GM19372 (cell line): ENCODE measurements around the gene PLIN4.

Experiments used
- ATAC-seq: cut with Tn5 transposase; IDR thresholded peaks from one replicate; pipeline ENCODE4 v1.9.1; 2021; ENCODE audit warnings: mild to moderate bottlenecking, low read depth, moderate library complexity; ENCODE audit not compliant: unreplicated experiment

PLIN4 gene

DNA sequence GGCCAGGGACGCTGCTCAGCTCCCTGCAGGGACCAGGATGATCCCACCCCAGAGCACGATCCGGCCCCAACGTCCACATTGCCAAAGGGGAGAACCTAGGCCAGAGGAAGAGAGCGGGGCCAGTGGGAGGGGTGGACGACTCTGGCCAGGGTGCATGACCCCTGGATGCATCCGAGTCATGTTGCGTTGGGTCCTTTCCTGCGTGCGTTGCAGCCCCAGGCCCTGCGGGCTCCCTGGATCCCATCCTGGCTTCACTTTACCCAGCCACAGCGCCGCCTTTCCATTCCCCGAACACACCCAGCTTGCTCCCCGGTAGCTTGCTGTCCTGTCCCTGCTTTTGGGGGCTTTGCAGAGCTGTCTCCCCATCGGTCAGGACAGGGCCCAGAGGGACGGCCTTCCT, 10.5 kb downstream of the PLIN4 start:
- no peak for ATAC-seq

DNA sequence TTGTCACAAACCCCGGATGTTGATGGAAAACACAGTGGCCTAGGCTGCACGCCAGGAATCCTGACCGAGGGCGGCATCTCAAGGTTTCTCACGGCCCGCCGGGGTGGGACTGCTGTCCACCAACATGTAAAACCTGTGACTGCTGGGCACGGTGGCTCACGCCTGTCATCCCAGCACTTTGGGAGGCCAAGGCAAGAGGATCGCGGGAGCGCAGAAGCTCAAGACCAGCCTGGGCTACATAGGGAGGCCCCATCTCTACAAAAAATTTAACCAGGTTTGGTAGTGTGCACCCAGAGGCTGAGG, 11.2 kb downstream of the PLIN4 start:
- ATAC-seq: no peak

DNA sequence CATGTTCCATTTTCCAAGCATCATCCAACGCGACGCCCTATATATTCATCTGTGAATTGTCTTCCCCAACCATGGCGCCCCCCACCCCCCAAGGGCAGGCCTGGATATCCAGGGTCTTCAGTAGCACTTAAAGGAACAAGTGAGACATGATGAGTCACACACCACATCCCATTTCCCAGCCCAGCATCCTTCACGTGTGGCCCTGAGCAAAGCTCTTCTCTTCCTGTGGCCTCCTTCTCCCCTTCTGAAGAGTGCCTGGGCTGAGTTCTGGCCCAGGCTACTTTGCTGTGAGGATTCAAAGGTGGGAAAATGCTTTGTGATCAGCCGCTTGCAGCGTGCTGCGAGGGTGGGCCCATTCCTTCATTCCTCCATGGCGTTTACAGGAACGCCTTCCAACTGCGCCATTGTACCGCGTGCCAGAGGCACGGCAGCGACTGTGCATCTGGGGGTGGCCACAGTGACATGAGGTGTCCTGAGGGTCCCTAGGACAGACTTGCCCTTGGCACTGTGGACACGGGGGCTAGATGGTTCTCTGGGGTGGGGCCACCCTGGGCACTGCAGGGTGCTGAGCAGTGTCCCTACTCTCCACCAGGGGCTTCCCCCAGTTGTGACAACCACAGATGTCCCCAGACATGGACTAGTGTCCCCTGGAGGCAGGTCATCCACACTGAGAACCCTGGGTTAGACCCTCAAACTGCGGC, 11.7 kb downstream of the PLIN4 start:
- no peak for ATAC-seq

DNA sequence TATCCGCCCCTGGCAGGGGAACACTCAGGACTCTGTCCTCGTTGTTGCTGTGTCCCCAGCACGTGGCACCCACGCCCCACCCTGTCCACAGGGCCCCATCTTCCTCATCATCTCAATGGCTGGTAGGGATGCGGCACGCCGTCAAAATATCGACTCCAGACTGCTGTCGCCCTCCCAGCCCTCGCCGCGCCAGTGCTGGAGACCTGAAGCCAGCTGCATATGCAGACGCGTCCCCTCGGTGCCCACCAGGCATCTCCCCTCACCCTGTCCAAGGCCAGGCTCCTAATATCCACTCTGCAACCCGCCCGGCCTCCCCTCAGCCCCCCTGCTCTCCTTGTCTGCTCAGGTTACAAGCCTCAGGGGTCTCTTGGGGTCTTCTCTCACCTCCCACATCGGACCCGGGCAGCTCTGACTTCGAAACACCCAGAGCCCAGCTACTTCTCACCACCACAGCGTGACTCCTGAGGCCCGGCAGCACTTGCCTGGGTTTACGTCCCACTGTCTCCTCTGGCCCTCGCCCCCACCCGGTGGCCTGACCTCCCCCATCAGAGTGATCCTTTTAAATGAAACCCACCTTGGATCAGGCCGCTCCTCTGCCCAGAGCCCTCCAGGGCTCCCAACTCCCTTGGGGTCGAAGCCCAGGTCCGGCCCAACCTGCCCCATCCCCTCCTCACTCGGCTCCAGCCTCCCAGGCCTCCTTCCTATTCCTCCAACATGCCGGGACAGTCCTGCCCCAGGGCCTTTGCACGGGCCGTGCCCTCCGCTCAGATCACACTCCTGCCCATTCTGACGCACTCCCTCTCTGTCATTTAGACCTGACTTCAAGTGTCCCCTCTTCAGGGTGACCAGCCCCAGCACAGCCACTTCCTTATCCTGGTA, 12.5 kb downstream of the PLIN4 start:
- no peak for ATAC-seq

DNA sequence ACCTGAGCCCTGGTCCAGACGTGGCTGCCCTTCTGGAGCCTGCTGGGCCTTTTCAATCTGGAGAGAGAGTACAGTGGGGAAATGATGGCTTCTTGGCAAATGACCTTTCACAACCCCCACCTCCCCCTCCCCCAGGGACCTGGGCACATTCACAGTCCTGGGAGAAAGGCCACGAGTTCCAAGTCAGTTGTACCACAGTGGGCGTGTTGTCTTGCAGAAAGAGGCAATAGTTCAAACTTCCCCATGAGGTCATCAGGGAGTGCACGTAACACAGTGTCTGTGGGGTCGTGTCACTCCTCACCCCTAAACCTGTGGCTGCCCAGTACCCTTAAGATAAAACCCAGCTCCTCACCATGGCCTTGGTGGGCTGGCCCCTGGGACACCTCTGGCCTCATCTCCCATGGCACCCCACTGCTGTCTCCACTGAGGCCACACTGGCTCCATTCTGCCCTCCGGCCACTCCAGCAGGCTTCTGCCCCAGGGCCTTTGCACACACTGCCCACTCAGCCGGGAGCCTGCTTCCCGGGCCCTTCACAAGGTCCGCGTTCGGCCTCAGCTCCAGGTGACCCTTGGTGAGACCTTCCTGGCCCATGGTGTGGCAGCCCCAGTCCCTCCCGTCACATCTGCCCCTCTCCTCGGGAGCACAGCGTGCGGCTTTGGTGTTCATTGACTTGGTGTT, 13.3 kb downstream of the PLIN4 start:
- ATAC-seq: no peak

DNA sequence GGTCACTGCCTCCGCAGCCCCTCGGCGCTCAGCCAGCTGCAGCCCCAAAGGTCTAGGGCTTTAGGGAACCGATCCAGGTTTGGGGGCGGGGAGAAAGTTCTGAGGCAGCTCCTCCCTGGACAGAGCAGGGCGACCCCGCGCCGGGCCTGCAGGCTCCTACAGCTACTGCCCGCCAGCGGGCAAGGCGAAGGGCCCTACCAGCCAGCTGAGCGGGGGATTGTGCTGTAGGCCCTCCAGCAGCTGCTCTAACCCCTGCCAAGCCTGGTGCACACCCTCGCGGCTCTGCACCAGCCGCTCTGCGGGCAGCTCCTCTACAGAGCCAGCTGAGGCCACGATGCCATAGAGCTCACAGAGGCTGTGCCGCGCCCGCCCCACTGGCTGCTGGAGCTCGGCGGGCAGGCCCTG, 14.0 kb downstream of the PLIN4 start:
- no peak for ATAC-seq

DNA sequence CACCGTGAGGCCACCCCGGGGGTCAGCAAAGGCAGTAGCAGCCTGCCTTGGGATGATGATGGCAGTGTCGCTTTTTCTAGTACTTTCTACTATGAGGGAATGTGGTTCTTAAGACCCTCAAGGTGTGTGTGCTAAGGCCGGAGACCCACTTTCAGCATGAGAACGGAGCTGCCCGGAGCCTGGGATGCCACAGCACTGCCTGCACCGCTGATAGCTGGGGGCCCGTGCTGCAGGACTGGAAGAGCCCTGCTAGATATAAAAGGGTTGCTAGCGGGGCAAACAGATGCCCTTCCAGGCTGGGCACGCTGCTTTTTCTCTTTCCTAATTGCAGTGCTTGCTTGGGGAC, 14.5 kb downstream of the PLIN4 start:
- no peak for ATAC-seq

DNA sequence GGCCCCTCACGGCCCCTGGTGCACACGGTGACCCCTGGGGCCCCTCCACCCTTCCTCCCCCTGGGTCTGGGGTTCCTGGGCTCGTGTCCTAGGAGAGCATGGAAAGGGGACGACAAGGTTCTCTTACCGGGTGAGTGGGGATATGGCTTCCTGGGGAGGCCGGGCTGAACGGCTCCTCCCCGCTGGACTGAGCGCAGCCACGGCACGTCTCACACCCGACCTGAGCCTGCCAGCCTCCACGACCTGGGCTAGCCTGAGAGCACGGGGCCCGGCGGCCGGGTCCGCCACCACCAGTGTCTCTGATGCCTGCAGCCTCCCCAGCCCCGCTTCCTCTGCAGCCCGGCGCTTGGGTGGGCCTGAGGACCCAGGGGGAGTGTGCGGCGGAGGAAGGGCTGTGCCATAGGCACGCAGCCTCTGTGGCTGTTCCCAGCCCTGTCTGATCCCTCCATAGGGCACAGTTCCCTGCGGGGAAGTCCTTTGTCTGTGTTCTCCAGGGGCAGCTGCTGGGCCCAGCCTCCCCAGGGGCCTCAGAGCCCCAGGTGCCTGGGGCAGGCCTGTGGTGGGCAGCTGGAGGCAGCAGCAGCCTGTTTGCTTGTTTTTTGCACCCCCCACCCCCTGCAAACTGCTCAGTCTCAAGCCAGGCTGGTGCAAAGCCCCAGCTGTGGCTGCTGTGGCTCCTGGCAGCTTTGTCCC, 15.0 kb downstream of the PLIN4 start:
- ATAC-seq: no peak

DNA sequence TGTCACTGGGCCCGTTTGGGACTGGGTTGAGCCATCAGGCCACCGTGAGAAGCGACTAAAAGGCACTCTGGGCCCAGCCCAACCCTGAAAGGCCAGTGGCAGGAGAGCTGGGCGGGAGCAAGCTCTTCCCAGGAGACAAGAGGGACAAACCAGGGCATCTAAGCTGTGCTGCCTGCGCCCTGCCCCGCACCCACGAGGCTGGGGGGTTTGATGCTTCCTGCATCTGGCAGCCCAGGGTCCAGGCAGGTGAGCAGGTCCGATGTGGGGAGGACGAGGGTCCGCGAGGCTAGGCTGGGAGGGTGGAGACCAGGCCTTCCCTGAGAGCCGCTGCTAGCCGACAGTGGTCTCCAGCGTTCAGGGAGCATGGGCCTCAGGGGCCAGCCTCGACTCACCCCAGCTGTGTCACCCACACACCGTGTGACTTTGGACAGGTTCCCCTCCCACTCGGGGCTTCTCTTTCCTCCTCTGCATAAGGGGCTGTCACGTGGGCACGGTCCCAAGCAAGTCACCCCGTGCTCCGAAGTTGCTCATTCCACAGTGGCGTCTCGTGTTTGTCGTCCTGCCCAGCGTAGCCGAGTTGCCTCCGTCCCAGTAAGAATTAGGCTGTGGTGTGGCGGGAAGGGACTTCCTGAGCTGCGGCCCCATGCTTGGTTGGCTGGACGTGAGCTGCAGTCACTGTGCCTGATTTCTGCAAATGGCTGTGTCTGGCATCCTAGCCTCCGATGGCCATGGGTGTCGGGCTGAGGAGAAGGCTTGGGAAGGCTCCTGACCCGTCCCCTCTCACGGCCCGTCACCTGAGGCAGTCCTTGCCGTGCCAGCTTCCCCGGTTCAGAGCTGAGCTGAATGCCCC, 15.8 kb downstream of the PLIN4 start:
- ATAC-seq: no peak

DNA sequence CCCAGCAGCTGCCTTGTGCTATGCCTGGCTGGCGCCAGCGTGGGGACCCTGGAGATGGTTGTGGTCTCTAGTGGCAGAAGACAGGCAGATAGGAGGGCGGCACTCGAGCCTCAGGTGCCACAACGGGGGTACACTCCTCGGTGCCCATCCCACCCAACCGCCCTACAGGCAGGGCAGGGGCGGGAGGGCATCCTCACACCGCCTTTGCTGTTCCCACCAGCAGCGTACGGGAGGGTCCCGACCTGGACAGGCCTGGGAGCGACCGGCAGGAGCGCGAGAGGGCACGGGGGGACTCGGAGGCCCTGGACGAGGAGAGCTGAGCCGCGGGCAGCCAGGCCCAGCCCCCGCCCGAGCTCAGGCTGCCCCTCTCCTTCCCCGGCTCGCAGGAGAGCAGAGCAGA, 16.6 kb downstream of the PLIN4 start:
- ATAC-seq: no peak

DNA sequence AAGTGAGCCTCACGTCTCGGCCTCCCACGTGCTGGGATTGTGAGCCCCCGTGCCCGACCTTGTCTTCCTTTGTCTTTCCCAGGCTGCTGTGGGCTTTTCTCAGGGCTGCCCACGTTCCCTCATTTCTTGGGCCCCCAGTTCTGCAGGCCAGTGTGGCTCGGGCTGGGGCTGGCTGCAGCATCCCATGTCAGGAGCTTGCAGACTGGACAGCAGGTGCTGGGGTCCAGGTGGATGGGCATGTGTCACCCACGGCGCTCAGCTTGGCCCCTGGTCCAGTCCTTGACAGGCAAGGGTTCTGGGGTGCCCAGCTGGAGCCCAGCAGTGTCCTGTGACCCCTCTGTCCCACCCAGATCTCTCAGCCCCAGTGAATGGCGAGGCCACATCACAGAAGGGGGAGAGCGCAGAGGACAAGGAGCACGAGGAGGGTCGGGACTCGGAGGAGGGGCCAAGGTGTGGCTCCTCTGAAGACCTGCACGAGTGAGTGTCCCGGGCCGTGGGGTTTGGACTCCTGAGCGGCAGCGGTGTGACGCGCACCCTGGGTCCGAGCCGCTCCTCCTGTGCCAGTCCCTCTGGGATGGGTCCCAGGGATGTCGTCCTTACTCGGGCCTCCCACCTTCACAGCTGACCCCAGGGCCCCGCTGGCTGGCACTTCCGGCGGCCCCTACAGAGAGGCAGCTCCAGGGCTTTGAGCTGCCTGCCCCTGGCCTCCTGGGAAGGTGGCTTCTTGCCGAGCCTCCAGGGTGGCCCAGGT, 17.3 kb downstream of the PLIN4 start:
- ATAC-seq: no peak

DNA sequence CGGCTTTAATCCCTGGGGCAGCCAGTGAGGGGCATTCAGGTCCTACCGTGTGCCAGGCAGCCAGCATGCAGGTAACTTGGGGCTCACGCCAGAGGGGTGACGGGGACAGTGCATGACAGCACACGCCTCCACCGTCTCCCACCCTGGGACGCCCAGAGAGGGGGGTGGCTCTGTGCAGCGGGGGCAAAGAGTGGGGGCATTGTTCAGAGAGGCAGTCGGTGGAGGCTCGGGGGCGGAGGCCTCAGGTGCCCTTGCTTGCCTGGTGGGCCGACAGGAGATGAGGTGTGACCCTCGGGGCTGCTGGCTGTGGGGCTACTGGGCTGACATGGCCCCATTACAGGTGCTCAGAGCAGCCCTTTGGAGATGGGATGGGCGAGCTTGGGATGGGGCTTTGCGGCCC, 18.4 kb downstream of the PLIN4 start:
- ATAC-seq: no peak

DNA sequence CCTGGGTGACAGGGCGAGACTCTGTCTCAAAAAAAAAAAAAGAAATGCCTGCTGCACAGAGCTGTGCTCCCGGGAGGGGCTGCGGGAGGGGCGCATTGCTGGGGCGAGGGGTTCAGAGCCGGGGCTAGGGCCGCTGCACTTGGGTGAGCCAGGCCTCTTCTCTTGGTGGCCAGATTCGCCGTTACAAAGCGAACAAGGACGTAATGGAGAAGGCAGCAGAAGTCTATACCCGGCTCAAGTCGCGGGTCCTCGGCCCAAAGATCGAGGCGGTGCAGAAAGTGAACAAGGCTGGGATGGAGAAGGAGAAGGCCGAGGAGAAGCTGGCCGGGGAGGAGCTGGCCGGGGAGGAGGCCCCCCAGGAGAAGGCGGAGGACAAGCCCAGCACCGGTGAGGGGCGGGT, 19.0 kb downstream of the PLIN4 start:
- no peak for ATAC-seq

DNA sequence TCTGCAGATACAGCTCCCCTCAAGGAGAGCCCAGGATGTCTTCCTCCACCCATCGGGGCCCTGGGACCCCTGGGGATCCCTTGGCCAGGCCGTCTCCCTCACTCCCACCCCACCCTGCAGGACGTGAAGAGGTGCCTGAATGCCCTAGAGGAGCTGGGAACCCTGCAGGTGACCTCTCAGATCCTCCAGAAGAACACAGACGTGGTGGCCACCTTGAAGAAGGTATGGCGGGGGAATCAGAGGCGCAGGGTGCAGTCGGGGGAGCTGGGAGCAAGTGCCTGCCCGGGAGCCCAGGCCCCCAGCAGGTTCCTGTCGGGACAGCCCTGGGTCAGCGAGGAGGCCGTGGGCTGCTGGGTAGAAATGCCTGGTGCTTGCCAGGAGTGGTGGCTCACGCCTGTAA, 19.6 kb downstream of the PLIN4 start:
- no peak for ATAC-seq

DNA sequence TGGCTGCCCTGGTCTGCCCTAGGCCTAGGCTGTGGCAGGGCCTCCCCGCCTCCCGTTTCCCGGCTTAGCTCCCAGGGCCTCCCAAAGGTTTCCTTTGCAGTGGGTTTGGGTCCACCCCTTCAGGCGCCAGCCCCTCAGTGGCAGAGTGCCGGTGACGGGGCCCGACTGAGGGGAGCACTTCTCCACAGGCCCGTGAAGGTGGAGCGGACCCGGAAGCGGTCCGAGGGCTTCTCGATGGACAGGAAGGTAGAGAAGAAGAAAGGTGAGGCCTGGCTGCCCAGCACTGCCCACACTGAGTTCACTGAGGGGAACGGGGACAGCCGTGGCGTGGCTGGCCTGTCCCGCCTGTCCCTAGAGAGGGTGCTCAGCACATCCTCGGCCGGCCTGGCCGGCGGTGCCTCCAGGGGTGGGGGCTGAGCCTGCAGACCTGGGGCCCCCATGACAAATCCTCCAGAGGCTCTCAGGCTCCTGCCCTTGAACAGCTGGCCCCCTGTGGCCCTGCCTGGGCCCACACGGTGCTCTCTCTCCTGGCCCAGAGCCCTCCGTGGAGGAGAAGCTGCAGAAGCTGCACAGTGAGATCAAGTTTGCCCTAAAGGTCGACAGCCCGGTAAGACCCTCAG, 20.4 kb downstream of the PLIN4 start:
- no peak for ATAC-seq

DNA sequence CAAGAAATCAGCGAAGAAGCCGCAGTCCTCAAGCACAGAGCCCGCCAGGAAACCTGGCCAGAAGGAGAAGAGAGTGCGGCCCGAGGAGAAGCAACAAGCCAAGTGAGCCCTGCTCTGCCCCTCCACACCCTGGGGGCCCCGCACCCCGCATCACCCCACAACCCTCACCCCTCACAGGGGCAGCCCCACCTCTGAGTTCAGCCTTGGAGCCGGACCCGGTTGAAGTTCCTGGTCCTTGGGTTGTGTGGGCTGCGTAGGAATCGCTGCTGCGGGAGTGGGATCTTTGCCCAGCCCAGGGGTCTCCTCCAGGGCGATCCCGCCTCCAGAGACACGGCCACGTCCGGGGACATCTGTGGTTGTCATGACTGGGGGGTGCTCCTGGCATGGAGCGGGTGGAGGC, 22.0 kb downstream of the PLIN4 start:
- no peak for ATAC-seq

DNA sequence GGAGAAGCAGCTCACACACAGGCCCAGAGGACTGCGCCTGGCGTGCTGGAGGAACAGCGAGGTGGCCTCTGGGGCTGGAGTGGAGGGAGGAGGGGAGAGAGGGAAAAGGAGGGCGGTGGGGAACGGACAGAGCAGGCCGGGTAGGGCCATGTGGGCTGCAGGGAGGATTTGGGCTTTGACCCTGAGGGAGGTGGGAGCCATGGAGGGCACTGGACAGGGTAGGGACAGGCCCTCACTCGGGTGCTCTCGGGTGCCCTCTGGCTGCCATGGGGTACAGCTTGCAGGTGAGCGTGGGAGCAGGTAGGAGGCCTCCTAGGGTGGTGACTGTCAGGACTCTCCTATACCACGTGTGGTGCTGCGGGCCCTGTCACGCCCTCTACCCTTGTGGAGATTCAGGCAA, 22.8 kb downstream of the PLIN4 start:
- ATAC-seq: no peak

DNA sequence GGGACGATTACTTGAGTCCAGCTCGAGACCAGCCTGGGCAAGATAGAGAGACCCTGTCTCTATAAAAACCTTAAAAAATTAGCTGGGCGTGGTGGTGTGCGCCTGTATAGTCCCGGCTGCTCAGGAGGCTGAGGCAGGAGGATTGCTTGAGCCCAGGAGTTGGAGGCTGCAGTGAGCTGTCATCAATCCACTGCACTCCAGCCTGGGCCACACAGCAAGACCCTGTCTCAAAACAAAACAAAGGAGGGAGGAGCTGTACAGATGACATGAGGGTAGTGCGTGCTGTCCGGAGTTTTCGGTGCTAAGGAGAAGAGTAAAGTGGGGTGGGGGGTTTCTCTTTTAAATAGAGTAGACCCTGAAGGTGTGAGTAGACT, 23.6 kb downstream of the PLIN4 start:
- no peak for ATAC-seq
